Adrenal gland (tissue), 5 donors: ENCODE results near the gene SH3BP1.

Experiments used
- CTCF ChIP-seq, 6 experiments: fragments of 450-650 bp in 4 of 6; fragments of 200-600 bp in 2 of 6; sonication (generic) in 1 of 6; IDR thresholded peaks; 1 replicate in 5 of 6; 2 replicates in 1 of 6; pipeline versions ENCODE4 v1.5.1 to v1.8.0; 2016 to 2021; ENCODE audit warnings: antibody characterized with exemption in 6 of 6, mild to moderate bottlenecking in 2 of 6, moderate library complexity in 1 of 6
- POLR2A ChIP-seq, 2 donors: fragments of 450-650 bp; IDR thresholded peaks; one replicate each; pipeline ENCODE4 v1.6.1; 2017; ENCODE audit warnings: antibody characterized with exemption in 2 of 2, mild to moderate bottlenecking in 2 of 2, moderate library complexity in 1 of 2
- donor health status: DM: no; HTN: no; CAD: no.

GRCh38 chr22:37669586-37669985 is 30.1 kb downstream of the SH3BP1 start:
- TF ChIP-seq POLR2A (IDR thresholded peaks at IDR 0.05), result no peak
- no peak for TF ChIP-seq CTCF (IDR thresholded peaks at IDR 0.05)
